Subcutaneous adipose tissue (tissue), 4 donors: ENCODE measurements around the gene CABCOCO1. TPM values are rescaled to one million over a fixed set of nuclear protein-coding genes. Genes with fewer than 3 reads are reported as not detected.

ENCODE experiments used
- total RNA-seq, 4 donors: library from RNA; depleted of rRNA; stranded (reverse); fragments of >200 nt; gene quantifications; one replicate each; pipeline ENCODE4 v1.1.0, GENCODE V29; 2016
- TF ChIP-seq, protein P1 (sequence below): fragments of 450-650 bp; IDR thresholded peaks from one replicate; pipeline ENCODE4 v1.5.1; 2016; ENCODE audit warnings: low read depth, mild to moderate bottlenecking, control low read depth, antibody characterized with exemption, moderate library complexity

Gene CABCOCO1
- total RNA-seq, 4 donors from 2014 or later, result 0.22 to 0.82 TPM; not detected in 2

DNA sequence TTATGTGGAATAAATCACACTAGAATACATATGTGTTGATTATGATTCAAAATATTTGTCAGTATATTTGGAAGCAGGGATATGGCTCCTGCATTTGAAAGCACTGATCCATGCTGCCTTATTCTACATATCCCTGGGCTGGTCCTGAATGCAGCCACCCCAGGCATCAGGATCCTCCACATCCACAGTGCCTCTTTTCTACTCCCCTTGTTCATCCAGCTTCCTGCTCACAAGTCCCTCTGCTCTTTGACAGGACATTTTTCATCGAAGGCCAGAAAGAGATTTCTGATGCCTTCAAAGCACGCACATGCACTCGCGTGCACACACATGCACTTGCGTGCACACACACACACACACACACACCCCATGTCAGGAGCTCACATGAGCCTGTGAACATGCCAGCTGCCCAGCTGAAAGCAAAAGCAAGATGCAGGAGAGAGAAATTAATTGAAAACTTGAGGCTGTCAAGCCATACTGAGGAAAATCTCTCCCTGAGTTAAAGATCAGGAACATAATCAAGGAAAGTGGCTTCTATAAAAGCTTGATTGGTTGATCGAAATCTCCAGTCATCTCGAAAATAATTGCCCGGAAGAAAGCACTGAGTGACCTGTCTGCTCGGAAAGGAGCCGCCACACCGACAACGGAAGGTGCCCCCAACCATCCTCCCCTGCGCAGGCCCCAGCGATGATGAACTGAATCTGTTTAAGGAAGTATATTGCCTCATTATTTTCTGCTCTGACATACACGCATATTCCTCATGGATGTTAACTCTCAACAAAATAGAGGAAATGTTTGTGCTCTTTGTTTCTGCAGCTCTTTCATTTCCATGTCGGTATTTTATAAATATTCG, 134.8 kb downstream of the CABCOCO1 start:
- TF ChIP-seq, protein P1, sequence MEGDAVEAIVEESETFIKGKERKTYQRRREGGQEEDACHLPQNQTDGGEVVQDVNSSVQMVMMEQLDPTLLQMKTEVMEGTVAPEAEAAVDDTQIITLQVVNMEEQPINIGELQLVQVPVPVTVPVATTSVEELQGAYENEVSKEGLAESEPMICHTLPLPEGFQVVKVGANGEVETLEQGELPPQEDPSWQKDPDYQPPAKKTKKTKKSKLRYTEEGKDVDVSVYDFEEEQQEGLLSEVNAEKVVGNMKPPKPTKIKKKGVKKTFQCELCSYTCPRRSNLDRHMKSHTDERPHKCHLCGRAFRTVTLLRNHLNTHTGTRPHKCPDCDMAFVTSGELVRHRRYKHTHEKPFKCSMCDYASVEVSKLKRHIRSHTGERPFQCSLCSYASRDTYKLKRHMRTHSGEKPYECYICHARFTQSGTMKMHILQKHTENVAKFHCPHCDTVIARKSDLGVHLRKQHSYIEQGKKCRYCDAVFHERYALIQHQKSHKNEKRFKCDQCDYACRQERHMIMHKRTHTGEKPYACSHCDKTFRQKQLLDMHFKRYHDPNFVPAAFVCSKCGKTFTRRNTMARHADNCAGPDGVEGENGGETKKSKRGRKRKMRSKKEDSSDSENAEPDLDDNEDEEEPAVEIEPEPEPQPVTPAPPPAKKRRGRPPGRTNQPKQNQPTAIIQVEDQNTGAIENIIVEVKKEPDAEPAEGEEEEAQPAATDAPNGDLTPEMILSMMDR, result no peak

DNA sequence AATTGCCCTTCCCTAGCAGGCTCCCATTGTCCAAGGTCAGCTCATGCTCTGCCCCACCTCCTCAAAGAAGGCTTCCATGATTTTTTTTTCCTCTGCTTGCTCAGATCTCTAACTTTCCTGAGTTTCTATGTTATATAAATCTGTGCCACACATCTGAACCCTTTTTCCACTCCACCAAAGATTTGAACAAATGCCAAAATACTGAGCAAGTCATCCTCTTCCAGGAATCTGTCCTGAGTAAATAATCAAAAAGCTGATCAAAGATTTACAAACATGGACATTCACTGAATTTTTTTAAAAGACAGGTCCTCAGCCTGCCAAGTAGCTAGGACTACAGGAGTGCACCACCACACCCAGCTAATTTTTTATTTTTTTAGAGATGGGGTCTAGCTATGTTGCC, 136.0 kb downstream of the CABCOCO1 start:
- TF ChIP-seq, protein P1, result no peak

DNA sequence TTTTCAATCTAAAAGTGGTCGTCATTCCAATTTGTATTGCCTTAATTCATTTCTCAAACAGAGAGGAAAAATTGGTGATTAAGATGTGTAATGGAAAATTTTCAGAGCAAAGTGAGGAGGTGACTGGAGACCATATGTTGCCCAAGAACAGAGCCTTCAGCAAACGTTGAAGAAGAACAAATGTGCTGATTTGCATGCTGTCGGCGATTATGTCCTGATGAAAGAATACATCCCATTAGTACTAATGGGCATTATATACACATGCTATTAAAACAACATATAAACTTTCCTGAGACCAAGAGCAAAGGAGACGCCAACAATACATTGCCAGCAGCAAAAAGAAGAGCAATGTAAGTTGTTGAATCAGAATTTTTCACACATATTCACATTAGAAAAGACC, 138.8 kb downstream of the CABCOCO1 start:
- TF ChIP-seq, protein P1, result no peak

DNA sequence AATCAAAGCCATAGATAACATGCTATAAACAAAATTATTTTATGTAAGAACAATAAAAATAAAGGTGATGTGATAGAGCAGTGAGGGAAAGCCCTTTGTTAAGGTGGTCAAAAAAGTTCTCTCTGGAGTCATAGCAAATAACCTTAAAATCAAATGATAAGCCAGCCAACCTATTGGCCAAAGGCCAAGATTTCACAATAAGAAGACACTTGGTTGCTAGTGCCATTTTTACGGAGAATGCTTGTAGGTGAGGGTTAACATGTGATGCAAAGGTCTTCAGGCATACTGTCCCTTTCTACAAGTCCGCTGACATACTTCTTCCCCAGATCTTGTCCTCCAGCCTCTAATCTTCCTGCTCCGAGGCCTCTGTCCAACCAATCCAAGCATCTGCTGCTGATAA, 140.5 kb downstream of the CABCOCO1 start:
- TF ChIP-seq, protein P1, result no peak

DNA sequence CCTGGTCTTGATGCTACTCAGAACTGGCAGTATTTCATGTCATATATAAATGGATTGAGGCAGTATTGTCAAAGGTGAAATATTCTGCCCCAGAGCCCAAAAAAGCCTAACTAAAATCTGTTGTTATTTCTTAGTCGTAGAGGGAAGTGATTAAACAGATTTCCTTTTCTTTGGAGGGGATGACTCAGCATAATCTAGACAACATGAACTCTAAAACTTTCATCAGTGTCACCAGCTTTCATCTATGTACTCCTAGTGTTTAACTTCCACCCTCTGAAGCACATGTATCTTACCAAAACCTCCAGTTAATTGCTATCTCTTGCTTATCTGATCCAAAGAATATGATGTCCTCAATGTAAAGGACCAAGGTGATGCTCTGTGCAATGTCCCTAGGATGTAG, 141.7 kb downstream of the CABCOCO1 start:
- TF ChIP-seq, protein P1, result no peak

DNA sequence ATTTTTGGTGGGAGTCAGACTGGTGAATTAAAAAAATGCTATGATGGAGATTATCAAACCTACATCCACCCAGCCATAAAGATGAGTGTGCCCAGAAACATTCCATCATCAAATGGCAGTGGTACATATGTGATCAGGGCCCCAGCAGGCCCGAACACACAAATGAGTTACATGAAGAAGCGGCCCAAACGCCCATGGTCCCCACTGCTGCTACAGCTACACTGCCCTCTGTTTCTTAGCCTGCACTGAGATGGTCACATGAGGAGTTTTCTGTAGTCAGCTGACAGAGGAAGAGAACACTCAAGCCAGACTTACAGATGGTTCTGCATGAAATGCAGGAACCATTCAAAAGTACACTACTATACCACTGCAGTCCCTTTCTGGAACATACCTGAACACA, 142.4 kb downstream of the CABCOCO1 start:
- TF ChIP-seq, protein P1, result no peak

DNA sequence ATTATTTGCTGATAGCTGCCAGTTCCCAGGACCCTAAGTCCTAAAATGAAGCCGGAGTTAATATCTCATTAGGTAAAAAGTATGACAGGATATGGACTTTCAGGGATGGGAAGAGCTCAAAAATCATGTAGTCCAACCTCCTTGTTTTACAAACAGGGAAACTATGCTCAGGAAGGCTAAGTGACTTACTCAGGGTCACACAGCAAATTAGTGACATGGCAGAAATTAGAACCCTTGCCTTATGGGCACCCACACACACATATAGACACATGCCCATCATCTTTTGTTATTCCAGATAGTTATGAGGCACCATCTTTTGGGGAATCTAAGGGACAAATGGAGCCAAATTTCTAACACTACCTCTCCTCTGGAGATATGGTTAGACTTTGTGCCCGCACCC, 147.5 kb downstream of the CABCOCO1 start:
- TF ChIP-seq, protein P1, result no peak
